H9 (cell line): Measurements from ENCODE around the gene STRIP1. TPM values are rescaled to one million over a fixed set of nuclear protein-coding genes. Genes with fewer than 3 reads are reported as not detected.

Experiments used
- DNase-seq: peaks from one replicate; pipeline ENCODE4 v3.0.0-alpha.2; 2017
- H2AFZ ChIP-seq: one replicate; pipeline ENCODE4 v1.6.1; 2013; ENCODE audit warnings: mild to moderate bottlenecking, low read length, control low read depth, moderate library complexity
- H2AK5ac ChIP-seq: 2 replicates; pipeline ENCODE4 v1.6.1; 2013; ENCODE audit warnings: low read length, control low read depth, mixed read lengths; ENCODE audit not compliant: insufficient read length
- H2BK120ac ChIP-seq: one replicate; pipeline ENCODE4 v1.6.1; 2013; ENCODE audit warnings: low read depth, mild to moderate bottlenecking, low read length, control low read depth, inconsistent platforms; ENCODE audit not compliant: poor library complexity, severe bottlenecking
- H2BK12ac ChIP-seq: 2 replicates; pipeline ENCODE4 v1.6.1; 2013; ENCODE audit warnings: low read length, control low read depth, mixed read lengths, low read depth; ENCODE audit not compliant: insufficient read length
- H2BK15ac ChIP-seq: 2 replicates; pipeline ENCODE4 v1.6.1; 2013; ENCODE audit warnings: low read depth, low read length, control low read depth
- H2BK20ac ChIP-seq: one replicate; pipeline ENCODE4 v1.6.1; 2013; ENCODE audit warnings: low read depth, mild to moderate bottlenecking, low read length, control low read depth, inconsistent platforms; ENCODE audit not compliant: poor library complexity, severe bottlenecking
- H2BK5ac ChIP-seq: 2 replicates; pipeline ENCODE4 v1.6.1; 2013; ENCODE audit warnings: low read length, control low read depth, mixed read lengths; ENCODE audit not compliant: insufficient read length
- H3K14ac ChIP-seq: 2 replicates; pipeline ENCODE4 v1.6.1; 2013; ENCODE audit warnings: low read length, control low read depth; ENCODE audit not compliant: insufficient read depth
- H3K18ac ChIP-seq: 2 replicates; pipeline ENCODE4 v1.6.1; 2013; ENCODE audit warnings: low read depth, mild to moderate bottlenecking, mixed read lengths, low read length, control low read depth; ENCODE audit not compliant: insufficient read length
- H3K23ac ChIP-seq: 2 replicates; pipeline ENCODE4 v1.6.1; 2013; ENCODE audit warnings: low read length, control low read depth, mixed read lengths, low read depth; ENCODE audit not compliant: insufficient read length
- H3K23me2 ChIP-seq: 2 replicates; pipeline ENCODE4 v1.6.1; 2013; ENCODE audit warnings: low read depth, mild to moderate bottlenecking, mixed read lengths, low read length, control low read depth; ENCODE audit not compliant: insufficient read length, poor library complexity, severe bottlenecking
- H3K27ac ChIP-seq: 2 replicates; pipeline ENCODE4 v1.5.1; 2013; ENCODE audit warnings: low read length, control low read depth, mixed read lengths, low read depth; ENCODE audit not compliant: insufficient read length
- H3K27me3 ChIP-seq: 2 replicates; pipeline ENCODE4 v1.6.1; 2013; ENCODE audit warnings: low read length, control low read depth, inconsistent platforms; ENCODE audit not compliant: insufficient read depth
- H3K4ac ChIP-seq: 2 replicates; pipeline ENCODE4 v1.6.1; 2013; ENCODE audit warnings: low read depth, mild to moderate bottlenecking, control low read depth, inconsistent platforms, low read length, moderate library complexity
- H3K4me1 ChIP-seq: 2 replicates; pipeline ENCODE4 v1.6.1; 2013; ENCODE audit warnings: low read length, control low read depth, inconsistent platforms; ENCODE audit not compliant: insufficient read depth
- H3K4me2 ChIP-seq: 2 replicates; pipeline ENCODE4 v1.6.1; 2013; ENCODE audit warnings: low read length, control low read depth, mixed read lengths; ENCODE audit not compliant: insufficient read length, insufficient read depth
- H3K56ac ChIP-seq: 2 replicates; pipeline ENCODE4 v1.6.1; 2013; ENCODE audit warnings: low read depth, mild to moderate bottlenecking, mixed read lengths, low read length, control low read depth; ENCODE audit not compliant: insufficient read length
- H3K79me1 ChIP-seq: 2 replicates; pipeline ENCODE4 v1.6.1; 2013; ENCODE audit warnings: low read depth, mild to moderate bottlenecking, moderate library complexity, low read length, control low read depth, inconsistent platforms; ENCODE audit not compliant: insufficient read depth, poor library complexity, severe bottlenecking
- H3K79me2 ChIP-seq: 2 replicates; pipeline ENCODE4 v1.6.1; 2013; ENCODE audit warnings: low read length, control low read depth, inconsistent platforms; ENCODE audit not compliant: insufficient read depth
- H3K9ac ChIP-seq: 2 replicates; pipeline ENCODE4 v1.6.1; 2013; ENCODE audit warnings: low read length, control low read depth, mixed read lengths; ENCODE audit not compliant: insufficient read length; ENCODE audit errors: extremely low read depth
- H3K9me3 ChIP-seq: one replicate; pipeline ENCODE4 v1.6.1; 2013; ENCODE audit warnings: low read depth, low read length, inconsistent platforms; ENCODE audit not compliant: control insufficient read depth
- H3T11ph ChIP-seq: one replicate; pipeline ENCODE4 v1.6.1; 2013; ENCODE audit warnings: mild to moderate bottlenecking, low read length, control low read depth, inconsistent platforms
- H4K20me1 ChIP-seq: one replicate; pipeline ENCODE4 v1.6.1; 2013; ENCODE audit not compliant: control insufficient read depth, insufficient read length, insufficient read depth
- H4K5ac ChIP-seq: 2 replicates; pipeline ENCODE4 v1.6.1; 2013; ENCODE audit warnings: low read depth, mild to moderate bottlenecking, mixed read lengths, low read length, control low read depth; ENCODE audit not compliant: insufficient read length
- H4K8ac ChIP-seq: replicated peaks from 2 replicates; pipeline ENCODE4 v1.6.1; 2013; ENCODE audit warnings: low read length, control low read depth, mixed read lengths, low read depth; ENCODE audit not compliant: insufficient read length
- H4K91ac ChIP-seq: 2 replicates; pipeline ENCODE4 v1.6.1; 2013; ENCODE audit warnings: low read depth, mild to moderate bottlenecking, moderate library complexity, mixed read lengths, low read length, control low read depth; ENCODE audit not compliant: insufficient read length
- H3K27ac Mint-ChIP-seq, 3 experiments: 2 replicates in 2 of 3; 3 replicates in 1 of 3; pipeline ENCODE4 v1.8.0; 2020 to 2021; ENCODE audit warnings: mixed read lengths in 3 of 3, mild to moderate bottlenecking in 1 of 3, moderate library complexity in 1 of 3
- H3K27me3 Mint-ChIP-seq: 2 replicates; pipeline ENCODE4 v1.8.0; 2021; ENCODE audit warnings: low read depth, mild to moderate bottlenecking, moderate library complexity, mixed read lengths
- H3K36me3 Mint-ChIP-seq, 3 experiments: 2 replicates in 2 of 3; 3 replicates in 1 of 3; pipeline ENCODE4 v1.8.0; 2020 to 2021; ENCODE audit warnings: low read depth in 3 of 3, mixed read lengths in 3 of 3; ENCODE audit not compliant: insufficient read depth in 1 of 3
- H3K4me1 Mint-ChIP-seq, 2 experiments: 2 replicates each; pipeline ENCODE4 v1.8.0; 2020; ENCODE audit warnings: mixed read lengths in 2 of 2
- H3K4me3 Mint-ChIP-seq, 2 experiments: 2 replicates in 1 of 2; 3 replicates in 1 of 2; pipeline ENCODE4 v1.8.0; 2020 to 2021; ENCODE audit warnings: mild to moderate bottlenecking in 2 of 2, mixed read lengths in 2 of 2, moderate library complexity in 1 of 2
- H3K9me3 Mint-ChIP-seq, 2 experiments: 2 replicates in 1 of 2; 3 replicates in 1 of 2; pipeline ENCODE4 v1.8.0; 2020; ENCODE audit warnings: mild to moderate bottlenecking in 2 of 2, mixed read lengths in 2 of 2, moderate library complexity in 1 of 2
- WGBS: extraction: QIAGEN DNeasy Blood & Tissue Kit; methylation state at CpG from one replicate; pipeline ENCODE4 v1.1.7; 2013; ENCODE audit warnings: missing lambda C conversion rate, low lambda C conversion rate, mixed read lengths; ENCODE audit not compliant: insufficient read length; ENCODE audit errors: extremely low coverage; 5-methylcytosine and 5-hydroxymethylcytosine counted together
- total RNA-seq: library from RNA; stranded (reverse); gene quantifications from 2 replicates; pipeline ENCODE4 v1.2.1, GENCODE V29; 2021
- TF ChIP-seq, protein P1 (sequence below): fragments of 200-600 bp; sonication (generic); conservative IDR thresholded peaks from 3 replicates; pipeline ENCODE4 v1.8.0; 2021; ENCODE audit warnings: antibody characterized with exemption, mild to moderate bottlenecking

STRIP1 gene
- total RNA-seq, 1 experiment from 2014 or later: 43.6 TPM

DNA sequence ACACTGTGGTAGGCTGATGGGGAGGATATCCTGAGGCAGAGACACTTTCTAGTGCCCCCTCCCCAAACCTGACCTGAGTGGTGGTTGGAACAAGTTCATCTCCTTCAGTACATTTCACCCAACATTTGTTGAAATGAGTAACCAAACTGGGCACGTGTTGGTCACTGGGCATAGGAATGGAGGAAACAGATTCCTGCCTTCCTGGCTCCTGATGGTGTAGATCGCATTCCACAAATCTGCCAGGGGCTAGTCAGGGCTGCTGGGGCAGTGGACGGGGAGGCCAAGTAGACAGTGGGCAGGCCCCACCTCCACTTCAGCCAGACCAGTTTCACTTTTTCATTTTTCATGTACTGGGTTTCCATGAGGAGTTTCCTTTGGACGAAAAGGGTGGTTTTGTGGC is 52.5 kb downstream of the STRIP1 start:
- H3K23me2 ChIP-seq: peaks cover 10% of the 10 kb centered on the region
- no peak overlapping the region for H3K14ac ChIP-seq
- H2AFZ ChIP-seq: no peak overlapping the region
- Mint-ChIP-seq H3K4me1 (peaks cover 23 to 44% of the 10 kb centered on the region in 2 experiments), H3K4me3 (no peak overlapping the region), H3K27me3 (peaks cover 69% of the 10 kb centered on the region), H3K9me3 (no peaks in the 10 kb centered on the region; a peak in 1 of 5 replicates), H3K36me3 (no peaks in the 10 kb centered on the region), H3K27ac (no peak overlapping the region)
- TF ChIP-seq, protein P1, sequence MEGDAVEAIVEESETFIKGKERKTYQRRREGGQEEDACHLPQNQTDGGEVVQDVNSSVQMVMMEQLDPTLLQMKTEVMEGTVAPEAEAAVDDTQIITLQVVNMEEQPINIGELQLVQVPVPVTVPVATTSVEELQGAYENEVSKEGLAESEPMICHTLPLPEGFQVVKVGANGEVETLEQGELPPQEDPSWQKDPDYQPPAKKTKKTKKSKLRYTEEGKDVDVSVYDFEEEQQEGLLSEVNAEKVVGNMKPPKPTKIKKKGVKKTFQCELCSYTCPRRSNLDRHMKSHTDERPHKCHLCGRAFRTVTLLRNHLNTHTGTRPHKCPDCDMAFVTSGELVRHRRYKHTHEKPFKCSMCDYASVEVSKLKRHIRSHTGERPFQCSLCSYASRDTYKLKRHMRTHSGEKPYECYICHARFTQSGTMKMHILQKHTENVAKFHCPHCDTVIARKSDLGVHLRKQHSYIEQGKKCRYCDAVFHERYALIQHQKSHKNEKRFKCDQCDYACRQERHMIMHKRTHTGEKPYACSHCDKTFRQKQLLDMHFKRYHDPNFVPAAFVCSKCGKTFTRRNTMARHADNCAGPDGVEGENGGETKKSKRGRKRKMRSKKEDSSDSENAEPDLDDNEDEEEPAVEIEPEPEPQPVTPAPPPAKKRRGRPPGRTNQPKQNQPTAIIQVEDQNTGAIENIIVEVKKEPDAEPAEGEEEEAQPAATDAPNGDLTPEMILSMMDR: no peak
- H4K5ac ChIP-seq: no peak overlapping the region
- no peak overlapping the region for H3K23ac ChIP-seq
- H3K56ac ChIP-seq: no peak overlapping the region
- no peak overlapping the region for H3K4me2 ChIP-seq
- H2BK120ac ChIP-seq: no peak overlapping the region
- H4K20me1 ChIP-seq: no peaks in the 10 kb centered on the region
- no peak overlapping the region for H2BK5ac ChIP-seq
- H2BK20ac ChIP-seq: no peak overlapping the region
- WGBS: no CpG with 5 or more reads among the region's 4 CpGs
- no peak overlapping the region for H3K27ac ChIP-seq
- no peak for DNase-seq
- H3T11ph ChIP-seq: no peak overlapping the region
- H4K8ac ChIP-seq: no peak overlapping the region
- no peak overlapping the region for H3K4ac ChIP-seq
- H2BK12ac ChIP-seq: no peak overlapping the region
- no peak overlapping the region for H3K18ac ChIP-seq
- no peaks in the 10 kb centered on the region for H3K79me1 ChIP-seq
- H3K9ac ChIP-seq: no peak overlapping the region
- H3K9me3 ChIP-seq: no peaks in the 10 kb centered on the region
- H3K79me2 ChIP-seq: no peaks in the 10 kb centered on the region
- no peak overlapping the region for H2AK5ac ChIP-seq
- no peak overlapping the region for H4K91ac ChIP-seq
- 0 out of 2 replicates have a peak, but pooled peaks cover 3% of the 10 kb centered on the region for H3K4me1 ChIP-seq
- H3K27me3 ChIP-seq: peaks cover 49% of the 10 kb centered on the region
- no peak overlapping the region; the same call in 1 of the 2 replicates for H2BK15ac ChIP-seq
